HL-60 (cell line): Measurements from ENCODE around the gene TMCO1.
"Not testable (repeated sequence)": the region's sequence is repeated elsewhere in the genome, so short reads cannot be mapped to it uniquely, and the experiment has no call there.

ENCODE experiments used
- DNase-seq, 2 experiments: peaks; one replicate each; pipeline ENCODE4 v3.0.0-alpha.2; 2010 to 2020; ENCODE audit warnings: low read depth in 1 of 2, low spot score in 1 of 2
- H3K27ac ChIP-seq: fragments of 250-450 bp; sonication (Bioruptor Pico); replicated peaks from 2 replicates; pipeline ENCODE4 v1.5.1; 2020; ENCODE audit warnings: mild to moderate bottlenecking, moderate library complexity
- H3K27me3 ChIP-seq: fragments of 250-450 bp; sonication (Bioruptor Pico); 2 replicates; pipeline ENCODE4 v1.5.1; 2021; ENCODE audit warnings: mild to moderate bottlenecking, moderate library complexity; ENCODE audit not compliant: insufficient read depth, poor library complexity, severe bottlenecking
- H3K4me3 ChIP-seq: replicated peaks from 2 replicates; pipeline ENCODE4 v1.5.1; 2011; ENCODE audit warnings: mild to moderate bottlenecking, control low read depth, low read length; ENCODE audit not compliant: insufficient read depth
- CTCF ChIP-seq: IDR thresholded peaks from one replicate; pipeline ENCODE4 v1.5.1; 2011; ENCODE audit warnings: low read length, control low read depth, inconsistent platforms; ENCODE audit not compliant: insufficient read depth
- GABPA ChIP-seq: IDR thresholded peaks from 2 replicates; pipeline ENCODE4 v1.6.1; 2012; ENCODE audit warnings: low read depth
- POLR2AphosphoS5 ChIP-seq: IDR thresholded peaks from 2 replicates; pipeline ENCODE4 v1.6.1; 2012; ENCODE audit warnings: low read depth
- REST ChIP-seq: IDR thresholded peaks from 2 replicates; pipeline ENCODE4 v1.6.1; 2012; ENCODE audit warnings: low read depth; ENCODE audit not compliant: insufficient replicate concordance
- SPI1 ChIP-seq: IDR thresholded peaks from 2 replicates; pipeline ENCODE4 v1.6.1; 2012; ENCODE audit warnings: low read depth, mild to moderate bottlenecking, borderline replicate concordance

TMCO1 gene

DNA sequence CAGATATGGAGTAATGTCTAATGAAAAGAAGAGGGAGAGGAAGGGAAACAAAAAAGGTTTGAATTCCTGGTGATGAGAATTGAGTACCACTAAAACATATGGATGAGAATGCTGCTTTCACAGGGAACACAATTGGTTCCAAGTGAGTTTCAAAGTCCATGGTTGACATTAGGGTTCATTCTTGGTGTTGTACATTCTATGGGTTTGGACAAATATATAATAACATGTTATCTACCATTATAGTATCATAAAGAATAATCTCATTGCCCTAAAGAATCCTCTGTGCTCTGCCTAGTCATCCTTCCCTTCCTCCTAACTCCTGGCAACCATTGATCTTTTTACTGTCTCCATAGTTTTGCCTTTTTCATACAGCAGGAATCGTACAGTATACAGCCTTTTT is 20.1 kb downstream of the TMCO1 start:
- no peak for DNase-seq
- Histone ChIP-seq H3K4me3 (no peak overlapping the region), H3K27ac (no peak overlapping the region), H3K27me3 (no peaks in the 10 kb centered on the region)
- TF ChIP-seq POLR2AphosphoS5 (no peak), REST (no peak), CTCF (no peak), GABPA (no peak), SPI1 (no peak)

DNA sequence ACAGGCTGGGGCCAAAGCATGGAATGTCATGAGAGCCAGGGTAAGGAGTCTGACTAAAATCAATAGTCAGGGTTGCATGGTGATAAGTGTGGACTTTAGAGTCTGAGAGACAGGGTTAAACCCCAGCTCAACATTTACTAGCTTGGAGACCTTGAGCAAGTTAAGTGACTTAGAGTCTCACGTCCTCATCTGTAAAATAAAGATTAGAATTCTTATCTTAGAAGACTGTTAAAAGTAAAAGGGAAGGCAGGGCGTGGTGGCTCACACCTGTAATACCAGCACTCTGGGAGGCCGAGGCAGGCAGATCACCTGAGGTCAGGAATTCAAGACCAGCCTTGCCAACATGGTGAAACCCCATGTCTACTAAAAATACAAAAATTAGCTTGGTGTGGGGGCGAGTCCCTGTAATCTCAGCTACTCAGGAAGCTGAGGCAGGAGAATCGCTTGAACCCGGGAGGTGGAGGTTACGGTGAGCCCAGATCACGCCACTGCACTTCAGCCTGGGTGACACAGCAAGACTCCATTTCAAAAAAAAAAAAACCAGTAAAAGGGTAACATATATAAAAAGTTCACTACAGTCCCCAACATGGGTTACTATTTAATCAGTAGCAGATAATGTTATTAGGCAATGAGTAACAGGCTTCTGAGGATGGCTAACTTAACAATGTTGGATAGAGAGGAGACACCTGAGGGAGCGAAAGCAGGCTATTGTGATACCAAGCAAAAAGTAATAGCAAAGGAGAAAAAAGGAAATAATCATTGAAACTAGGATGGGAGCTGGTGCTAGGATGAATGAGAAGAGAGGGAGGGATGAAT is 20.8 kb downstream of the TMCO1 start:
- no peaks in the 10 kb centered on the region for H3K27me3 ChIP-seq
- no peak overlapping the region for H3K27ac ChIP-seq
- no peak overlapping the region for H3K4me3 ChIP-seq
- DNase-seq: no peak
- TF ChIP-seq POLR2AphosphoS5 (no peak), GABPA (no peak), SPI1 (no peak), REST (no peak), CTCF (no peak)

DNA sequence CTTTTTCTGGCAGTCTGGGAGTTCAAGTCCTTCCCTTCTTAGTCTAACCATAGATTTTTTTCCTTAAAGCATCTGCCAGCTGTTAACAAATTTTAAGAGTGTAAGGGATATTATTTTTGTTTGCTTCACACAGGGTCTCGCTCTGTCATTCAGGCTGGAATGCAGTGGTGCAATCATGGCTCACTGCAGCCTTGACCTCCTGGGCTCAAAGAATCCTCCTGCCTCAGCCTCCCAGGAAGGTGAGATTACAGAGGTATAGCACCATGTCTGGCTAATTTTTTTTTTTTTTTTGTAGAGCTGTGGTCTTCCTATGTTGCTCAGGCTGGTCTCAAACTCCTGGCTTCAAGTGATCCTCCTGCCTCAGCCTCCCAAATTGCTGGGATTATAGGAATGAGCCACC is 23.8 kb downstream of the TMCO1 start:
- H3K27me3 ChIP-seq, H3K4me3 ChIP-seq, DNase-seq, H3K27ac ChIP-seq: not testable (repeated sequence)

DNA sequence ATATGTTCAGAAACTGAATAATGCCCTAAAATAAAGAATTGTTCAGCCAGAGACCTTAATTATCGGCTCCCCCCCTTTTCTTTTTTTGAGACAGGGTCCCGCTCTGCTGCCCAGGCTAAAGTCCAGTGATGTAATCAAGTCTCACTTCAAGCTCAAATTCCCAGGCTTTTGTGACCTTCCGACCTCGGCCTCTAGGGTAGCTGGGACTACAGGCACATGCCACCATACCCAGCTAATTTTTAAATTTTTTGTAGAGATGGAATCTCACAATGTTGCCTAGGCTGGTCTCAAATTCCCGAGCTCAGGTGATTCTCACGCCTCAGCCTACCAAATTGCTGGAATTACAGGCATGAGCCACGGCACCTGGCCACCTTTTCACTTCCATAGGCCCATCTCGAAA is 26.5 kb downstream of the TMCO1 start:
- Histone ChIP-seq H3K27me3 (no peaks in the 10 kb centered on the region), H3K4me3 (no peak overlapping the region), H3K27ac (no peak overlapping the region)
- TF ChIP-seq POLR2AphosphoS5: no peak
- no peak for TF ChIP-seq GABPA
- TF ChIP-seq CTCF: no peak
- TF ChIP-seq REST: no peak
- no peak for DNase-seq
